HepG2 (cell line): ENCODE results near the gene OR1F1. TPM values are rescaled to one million over a fixed set of nuclear protein-coding genes. Genes with fewer than 3 reads are reported as not detected.

ENCODE experiments used
- ESRRA ChIP-seq: sonication (generic); formaldehyde crosslinking; IDR thresholded peaks from 2 replicates; pipeline ENCODE4 v1.5.1; 2020; ENCODE audit warnings: mild to moderate bottlenecking, low read depth, missing genetic modification reagents
- HNF4G ChIP-seq, 2 experiments: sonication (generic) in 1 of 2; formaldehyde crosslinking in 1 of 2; IDR thresholded peaks; 2 replicates each; pipeline versions ENCODE4 v1.4.0 to v1.6.1; 2011 to 2020; ENCODE audit warnings: borderline replicate concordance in 2 of 2, low read depth in 2 of 2, mild to moderate bottlenecking in 2 of 2, low read length in 1 of 2, missing genetic modification reagents in 1 of 2, moderate library complexity in 1 of 2
- JUNB ChIP-seq: sonication (generic); formaldehyde crosslinking; IDR thresholded peaks from 2 replicates; pipeline ENCODE4 v1.8.0; 2022; ENCODE audit warnings: missing genetic modification reagents, mild to moderate bottlenecking, borderline replicate concordance
- MAZ ChIP-seq, 2 experiments: sonication (generic) in 1 of 2; formaldehyde crosslinking in 1 of 2; IDR thresholded peaks; 2 replicates each; pipeline versions ENCODE4 v1.5.0 to v1.6.1; 2012 to 2020; ENCODE audit warnings: low read depth in 2 of 2, mild to moderate bottlenecking in 2 of 2, borderline replicate concordance in 1 of 2, improper control_type of control experiment in 1 of 2, low read length in 1 of 2, missing genetic modification reagents in 1 of 2, moderate library complexity in 1 of 2
- PLRG1 ChIP-seq: fragments of 450-650 bp; conservative IDR thresholded peaks from 2 replicates; pipeline ENCODE4 v1.6.1; 2016
- RBM22 ChIP-seq: fragments of 200-400 bp; formaldehyde crosslinking; optimal IDR thresholded peaks from 2 replicates; pipeline ENCODE3; 2017; ENCODE audit warnings: mild to moderate bottlenecking, low read length, moderate library complexity
- SP2 ChIP-seq: sonication (generic); formaldehyde crosslinking; IDR thresholded peaks from 2 replicates; pipeline ENCODE4 v1.5.1; 2020; ENCODE audit warnings: mild to moderate bottlenecking, missing genetic modification reagents
- ZFX ChIP-seq: sonication (generic); formaldehyde crosslinking; IDR thresholded peaks from 2 replicates; pipeline ENCODE4 v1.4.0; 2020; ENCODE audit warnings: mild to moderate bottlenecking, low read depth, missing genetic modification reagents, moderate library complexity
- ZFY ChIP-seq: sonication (generic); formaldehyde crosslinking; IDR thresholded peaks from 2 replicates; pipeline ENCODE4 v1.4.0; 2020; ENCODE audit warnings: missing genetic modification reagents
- ZNF138 ChIP-seq: sonication (generic); formaldehyde crosslinking; IDR thresholded peaks from 2 replicates; pipeline ENCODE4 v1.5.0; 2020; ENCODE audit warnings: mild to moderate bottlenecking, low read depth, missing genetic modification reagents
- ZNF143 ChIP-seq: sonication (generic); formaldehyde crosslinking; IDR thresholded peaks from 2 replicates; pipeline ENCODE4 v1.4.0; 2020; ENCODE audit warnings: missing genetic modification reagents
- ZNF224 ChIP-seq: sonication (generic); formaldehyde crosslinking; IDR thresholded peaks from 2 replicates; pipeline ENCODE4 v1.5.0; 2020; ENCODE audit warnings: mild to moderate bottlenecking, missing genetic modification reagents
- ZNF331 ChIP-seq: sonication (generic); formaldehyde crosslinking; IDR thresholded peaks from 2 replicates; pipeline ENCODE4 v1.4.0; 2020; ENCODE audit warnings: missing genetic modification reagents
- ZNF557 ChIP-seq: sonication (generic); formaldehyde crosslinking; IDR thresholded peaks from 2 replicates; pipeline ENCODE4 v1.4.0; 2020; ENCODE audit warnings: missing genetic modification reagents
- ZNF720 ChIP-seq: sonication (generic); formaldehyde crosslinking; IDR thresholded peaks from 2 replicates; pipeline ENCODE4 v1.4.0; 2020; ENCODE audit warnings: missing genetic modification reagents
- polyA plus RNA-seq, 8 experiments: library from polyadenylated mRNA; depleted of rRNA in 3 of 8; stranded (reverse) in 7 of 8; unstranded in 1 of 8; fragments of >200 nt; fragmentation: Illumina TruSeq in 4 of 8; extraction: Trizol in 4 of 8; gene quantifications; 2 replicates each; pipeline versions ENCODE4 v1.2.1 to v1.2.3, GENCODE V29; 2011 to 2016; ENCODE audit warnings: low read depth in 4 of 8, missing spikeins in 1 of 8, mixed read lengths in 1 of 8; ENCODE audit not compliant: insufficient read depth in 1 of 8
- total RNA-seq, 5 experiments: library from RNA; depleted of rRNA; stranded (reverse); fragments of >200 nt; fragmentation: Illumina TruSeq; extraction: Trizol; gene quantifications; 2 replicates each; pipeline ENCODE4 v1.2.3, GENCODE V29; 2016; ENCODE audit warnings: low read depth in 1 of 5
- TF ChIP-seq, protein P1 (sequence below): sonication (generic); formaldehyde crosslinking; conservative IDR thresholded peaks from 2 replicates; pipeline ENCODE4 v1.4.0; 2020; ENCODE audit warnings: missing genetic modification reagents
- TF ChIP-seq, protein P2 (sequence below): sonication (generic); formaldehyde crosslinking; IDR thresholded peaks from 2 replicates; pipeline ENCODE4 v1.5.0; 2020; ENCODE audit warnings: mild to moderate bottlenecking, missing genetic modification reagents, borderline replicate concordance
- TF ChIP-seq, protein P3 (sequence below): sonication (generic); IDR thresholded peaks from 2 replicates; pipeline ENCODE4 v1.6.1; 2016; ENCODE audit warnings: low read depth, borderline replicate concordance
- TF ChIP-seq, protein P4 (sequence below): fragments of 450-650 bp; IDR thresholded peaks from 2 replicates; pipeline ENCODE4 v1.6.1; 2016

OR1F1 gene
- total and polyA plus RNA-seq, 2 of the 13 experiments (the other 11 are each of a cell fraction or from before 2014, with no cell fraction given), result 0.90 TPM; not detected in 1

DNA sequence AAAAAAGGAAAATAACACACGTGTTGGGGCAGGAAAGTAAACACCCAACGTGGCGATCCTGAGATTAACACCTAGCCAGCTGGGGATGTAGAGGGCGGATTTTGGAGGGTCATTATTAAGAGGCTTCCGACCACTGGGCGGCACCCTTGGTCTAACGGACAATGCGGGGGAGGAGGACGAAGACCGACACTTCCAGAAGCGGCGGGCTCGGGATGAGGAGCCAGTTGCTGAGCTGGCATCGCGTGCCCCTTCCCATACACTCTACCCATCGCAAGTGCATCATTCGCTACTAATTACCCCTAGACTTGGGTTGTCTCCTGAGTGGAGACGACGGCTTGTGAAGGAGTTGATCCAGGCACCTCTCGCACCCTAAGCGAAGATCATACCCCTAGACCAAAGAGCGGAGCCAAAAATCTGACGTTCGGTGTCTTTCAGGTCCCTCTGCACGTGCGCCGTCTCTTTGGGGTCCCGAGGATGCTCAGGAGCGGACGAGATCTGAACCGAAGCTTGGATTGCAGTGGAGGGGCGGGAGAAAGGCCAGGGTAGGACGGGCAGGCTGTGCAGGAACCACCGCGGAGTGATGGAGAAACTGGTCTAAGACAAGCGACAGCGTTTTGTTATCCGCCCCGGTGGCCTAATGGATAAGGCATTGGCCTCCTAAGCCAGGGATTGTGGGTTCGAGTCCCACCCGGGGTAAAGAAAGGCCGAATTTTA is 35.6 kb upstream of the OR1F1 start (continued):
- no peak for TF ChIP-seq HNF4G (IDR thresholded peaks at IDR 0.05; ENCODE audit: borderline replicate concordance, low read depth, low read length)
- TF ChIP-seq HNF4G (CRISPR knock-in tag; IDR thresholded peaks at IDR 0.05; ENCODE audit: borderline replicate concordance, low read depth), result 0 out of 2 replicates have a peak, but pooled peaks have one; percentile 10
- TF ChIP-seq ZNF557, result 0 out of 2 replicates have a peak, but pooled peaks have one; percentile 27
- TF ChIP-seq, protein P1, sequence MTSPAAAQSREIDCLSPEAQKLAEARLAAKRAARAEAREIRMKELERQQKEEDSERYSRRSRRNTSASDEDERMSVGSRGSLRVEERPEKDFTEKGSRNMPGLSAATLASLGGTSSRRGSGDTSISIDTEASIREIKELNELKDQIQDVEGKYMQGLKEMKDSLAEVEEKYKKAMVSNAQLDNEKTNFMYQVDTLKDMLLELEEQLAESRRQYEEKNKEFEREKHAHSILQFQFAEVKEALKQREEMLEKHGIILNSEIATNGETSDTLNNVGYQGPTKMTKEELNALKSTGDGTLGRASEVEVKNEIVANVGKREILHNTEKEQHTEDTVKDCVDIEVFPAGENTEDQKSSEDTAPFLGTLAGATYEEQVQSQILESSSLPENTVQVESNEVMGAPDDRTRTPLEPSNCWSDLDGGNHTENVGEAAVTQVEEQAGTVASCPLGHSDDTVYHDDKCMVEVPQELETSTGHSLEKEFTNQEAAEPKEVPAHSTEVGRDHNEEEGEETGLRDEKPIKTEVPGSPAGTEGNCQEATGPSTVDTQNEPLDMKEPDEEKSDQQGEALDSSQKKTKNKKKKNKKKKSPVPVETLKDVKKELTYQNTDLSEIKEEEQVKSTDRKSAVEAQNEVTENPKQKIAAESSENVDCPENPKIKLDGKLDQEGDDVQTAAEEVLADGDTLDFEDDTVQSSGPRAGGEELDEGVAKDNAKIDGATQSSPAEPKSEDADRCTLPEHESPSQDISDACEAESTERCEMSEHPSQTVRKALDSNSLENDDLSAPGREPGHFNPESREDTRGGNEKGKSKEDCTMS (CRISPR knock-in tag), result no peak
- TF ChIP-seq SP2 (CRISPR knock-in tag), result 0 out of 2 replicates have a peak, but pooled peaks have one; percentile 43
- 0 out of 2 replicates have a peak, but pooled peaks have one; percentile 20 for TF ChIP-seq JUNB
- TF ChIP-seq MAZ (IDR thresholded peaks at IDR 0.05; ENCODE audit: borderline replicate concordance, low read depth, low read length), result 0 out of 2 replicates have a peak, but pooled peaks have one; percentile 33
- peak; percentile 74 for TF ChIP-seq MAZ (CRISPR knock-in tag; IDR thresholded peaks at IDR 0.05; ENCODE audit: low read depth)
- peak; percentile 90 for TF ChIP-seq ZNF331 (CRISPR knock-in tag)
- TF ChIP-seq PLRG1, result no peak
- TF ChIP-seq ZFY, result peak; percentile 55
- TF ChIP-seq RBM22, result peak; percentile 93
- TF ChIP-seq, protein P2, sequence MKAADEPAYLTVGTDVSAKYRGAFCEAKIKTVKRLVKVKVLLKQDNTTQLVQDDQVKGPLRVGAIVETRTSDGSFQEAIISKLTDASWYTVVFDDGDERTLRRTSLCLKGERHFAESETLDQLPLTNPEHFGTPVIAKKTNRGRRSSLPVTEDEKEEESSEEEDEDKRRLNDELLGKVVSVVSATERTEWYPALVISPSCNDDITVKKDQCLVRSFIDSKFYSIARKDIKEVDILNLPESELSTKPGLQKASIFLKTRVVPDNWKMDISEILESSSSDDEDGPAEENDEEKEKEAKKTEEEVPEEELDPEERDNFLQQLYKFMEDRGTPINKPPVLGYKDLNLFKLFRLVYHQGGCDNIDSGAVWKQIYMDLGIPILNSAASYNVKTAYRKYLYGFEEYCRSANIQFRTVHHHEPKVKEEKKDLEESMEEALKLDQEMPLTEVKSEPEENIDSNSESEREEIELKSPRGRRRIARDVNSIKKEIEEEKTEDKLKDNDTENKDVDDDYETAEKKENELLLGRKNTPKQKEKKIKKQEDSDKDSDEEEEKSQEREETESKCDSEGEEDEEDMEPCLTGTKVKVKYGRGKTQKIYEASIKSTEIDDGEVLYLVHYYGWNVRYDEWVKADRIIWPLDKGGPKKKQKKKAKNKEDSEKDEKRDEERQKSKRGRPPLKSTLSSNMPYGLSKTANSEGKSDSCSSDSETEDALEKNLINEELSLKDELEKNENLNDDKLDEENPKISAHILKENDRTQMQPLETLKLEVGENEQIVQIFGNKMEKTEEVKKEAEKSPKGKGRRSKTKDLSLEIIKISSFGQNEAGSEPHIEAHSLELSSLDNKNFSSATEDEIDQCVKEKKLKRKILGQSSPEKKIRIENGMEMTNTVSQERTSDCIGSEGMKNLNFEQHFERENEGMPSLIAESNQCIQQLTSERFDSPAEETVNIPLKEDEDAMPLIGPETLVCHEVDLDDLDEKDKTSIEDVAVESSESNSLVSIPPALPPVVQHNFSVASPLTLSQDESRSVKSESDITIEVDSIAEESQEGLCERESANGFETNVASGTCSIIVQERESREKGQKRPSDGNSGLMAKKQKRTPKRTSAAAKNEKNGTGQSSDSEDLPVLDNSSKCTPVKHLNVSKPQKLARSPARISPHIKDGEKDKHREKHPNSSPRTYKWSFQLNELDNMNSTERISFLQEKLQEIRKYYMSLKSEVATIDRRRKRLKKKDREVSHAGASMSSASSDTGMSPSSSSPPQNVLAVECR, result peak; percentile 60
- TF ChIP-seq, protein P3, sequence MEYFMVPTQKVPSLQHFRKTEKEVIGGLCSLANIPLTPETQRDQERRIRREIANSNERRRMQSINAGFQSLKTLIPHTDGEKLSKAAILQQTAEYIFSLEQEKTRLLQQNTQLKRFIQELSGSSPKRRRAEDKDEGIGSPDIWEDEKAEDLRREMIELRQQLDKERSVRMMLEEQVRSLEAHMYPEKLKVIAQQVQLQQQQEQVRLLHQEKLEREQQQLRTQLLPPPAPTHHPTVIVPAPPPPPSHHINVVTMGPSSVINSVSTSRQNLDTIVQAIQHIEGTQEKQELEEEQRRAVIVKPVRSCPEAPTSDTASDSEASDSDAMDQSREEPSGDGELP, result peak; percentile 69; the same call in 1 of the 2 replicates
- TF ChIP-seq, protein P4, sequence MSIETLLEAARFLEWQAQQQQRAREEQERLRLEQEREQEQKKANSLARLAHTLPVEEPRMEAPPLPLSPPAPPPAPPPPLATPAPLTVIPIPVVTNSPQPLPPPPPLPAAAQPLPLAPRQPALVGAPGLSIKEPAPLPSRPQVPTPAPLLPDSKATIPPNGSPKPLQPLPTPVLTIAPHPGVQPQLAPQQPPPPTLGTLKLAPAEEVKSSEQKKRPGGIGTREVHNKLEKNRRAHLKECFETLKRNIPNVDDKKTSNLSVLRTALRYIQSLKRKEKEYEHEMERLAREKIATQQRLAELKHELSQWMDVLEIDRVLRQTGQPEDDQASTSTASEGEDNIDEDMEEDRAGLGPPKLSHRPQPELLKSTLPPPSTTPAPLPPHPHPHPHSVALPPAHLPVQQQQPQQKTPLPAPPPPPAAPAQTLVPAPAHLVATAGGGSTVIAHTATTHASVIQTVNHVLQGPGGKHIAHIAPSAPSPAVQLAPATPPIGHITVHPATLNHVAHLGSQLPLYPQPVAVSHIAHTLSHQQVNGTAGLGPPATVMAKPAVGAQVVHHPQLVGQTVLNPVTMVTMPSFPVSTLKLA, result peak; percentile 40; the same call in 1 of the 2 replicates
- peak; percentile 72 for TF ChIP-seq ZFX (CRISPR knock-in tag)
- peak; percentile 52; the same call in 1 of the 2 replicates for TF ChIP-seq ZNF143 (CRISPR knock-in tag)
- TF ChIP-seq ESRRA (CRISPR knock-in tag), result no peak
- TF ChIP-seq ZNF224, result 0 out of 2 replicates have a peak, but pooled peaks have one; percentile 43
- 0 out of 2 replicates have a peak, but pooled peaks have one; percentile 48 for TF ChIP-seq ZNF138 (CRISPR knock-in tag)
- 0 out of 2 replicates have a peak, but pooled peaks have one; percentile 53 for TF ChIP-seq ZNF720 (CRISPR knock-in tag)
